Esophagus muscularis mucosa (tissue), 4 donors: ENCODE results near the gene TMEFF2. TPM values are rescaled to one million over a fixed set of nuclear protein-coding genes. Genes with fewer than 3 reads are reported as not detected.
"Not testable (repeated sequence)": the region's sequence is repeated elsewhere in the genome, so short reads cannot be mapped to it uniquely, and the experiment has no call there.

Experiments used
- DNase-seq: peaks from one replicate; pipeline ENCODE4 v3.0.0-alpha.2; 2017; ENCODE audit errors: extremely low spot score
- H3K27ac ChIP-seq, 4 donors: fragments of 200-600 bp; sonication (generic); replicated peaks in 1 of 4; 1 replicate in 3 of 4; 2 replicates in 1 of 4; pipeline ENCODE4 v1.5.1; 2016 to 2019; ENCODE audit warnings: mild to moderate bottlenecking in 1 of 4
- H3K27me3 ChIP-seq, 4 donors: fragments of 200-600 bp; sonication (generic); one replicate each; pipeline versions ENCODE4 v1.5.1 to v1.6.0; 2016 to 2019
- H3K36me3 ChIP-seq, 4 donors: fragments of 200-600 bp; sonication (generic); one replicate each; pipeline ENCODE4 v1.5.1; 2016 to 2019
- H3K4me1 ChIP-seq, 4 donors: fragments of 200-600 bp; sonication (generic); one replicate each; pipeline ENCODE4 v1.5.1; 2016 to 2019
- H3K4me3 ChIP-seq, 4 donors: fragments of 200-600 bp; sonication (generic); 1 replicate in 2 of 4; 2 replicates in 2 of 4; pipeline ENCODE4 v1.5.1; 2016 to 2019; ENCODE audit warnings: mild to moderate bottlenecking in 4 of 4, moderate library complexity in 1 of 4
- H3K9me3 ChIP-seq, 4 donors: fragments of 200-600 bp; sonication (generic); 1 replicate in 3 of 4; 2 replicates in 1 of 4; pipeline ENCODE4 v1.5.1; 2016 to 2019
- EP300 ChIP-seq: sonication (generic); formaldehyde crosslinking; IDR thresholded peaks from one replicate; pipeline ENCODE4 v1.6.1; 2017; ENCODE audit warnings: antibody characterized with exemption
- POLR2A ChIP-seq: fragments of 450-650 bp; IDR thresholded peaks from one replicate; pipeline ENCODE4 v1.6.1; 2017; ENCODE audit warnings: antibody characterized with exemption, moderate library complexity, mild to moderate bottlenecking, low read depth
- POLR2AphosphoS5 ChIP-seq, 2 donors: sonication (generic); formaldehyde crosslinking; IDR thresholded peaks; one replicate each; pipeline ENCODE4 v1.6.1; 2017; ENCODE audit warnings: antibody characterized with exemption in 2 of 2
- WGBS: methylation state at CpG from one replicate; pipeline ENCODE4 v1.1.5; 2018; 5-methylcytosine and 5-hydroxymethylcytosine counted together
- intact Hi-C: fragments of 100-400 bp; cut with DNase I; formaldehyde crosslinking; loops from one replicate; pipeline ENCODE4 v1.15.1; 2023
- total RNA-seq, 4 donors: library from RNA; depleted of rRNA; stranded (reverse); fragments of >200 nt; gene quantifications; one replicate each; pipeline versions ENCODE4 v1.1.0 to v1.2.1, GENCODE V29; 2016
- TF ChIP-seq, protein P1 (sequence below), 3 experiments: fragments of 200-600 bp in 2 of 3; fragments of 450-650 bp in 1 of 3; sonication (generic) in 2 of 3; IDR thresholded peaks; one replicate each; pipeline ENCODE4 v1.5.1; 2017 to 2019; ENCODE audit warnings: antibody characterized with exemption in 3 of 3, mild to moderate bottlenecking in 2 of 3, moderate library complexity in 1 of 3

TMEFF2 gene
- total RNA-seq, 4 donors from 2014 or later, result 0.42 to 1.7 (median 0.55) TPM

DNA sequence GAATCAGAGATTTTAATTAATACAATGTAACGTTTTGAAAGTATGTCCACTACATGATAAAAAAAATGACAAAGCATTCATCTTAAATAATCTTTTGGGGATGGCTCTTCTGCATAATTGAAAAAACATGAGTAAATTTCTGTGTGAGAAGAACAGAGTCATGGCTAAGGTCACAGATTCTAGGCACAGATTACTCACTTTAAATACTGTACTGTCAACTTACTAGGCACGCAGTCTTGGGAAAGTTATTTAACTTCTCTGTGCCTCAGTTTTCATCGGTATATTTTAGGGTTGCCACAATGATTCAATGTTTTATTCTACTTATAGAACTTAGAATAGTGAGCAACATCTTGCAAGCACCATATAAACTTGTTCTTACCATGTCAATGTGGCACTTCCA, 49.2 kb downstream of the TMEFF2 start:
- intact Hi-C loops, result no loop called here
- Histone ChIP-seq H3K27me3 (no peaks in the 10 kb centered on the region), H3K36me3 (no peaks in the 10 kb centered on the region), H3K27ac (peak overlapping the region in 2 of 4 donors; percentile 0 to 17), H3K4me3 (no peak overlapping the region), H3K9me3 (no peaks in the 10 kb centered on the region), H3K4me1 (peaks cover 13 to 50% (median 47%) of the 10 kb centered on the region in 4 donors)
- DNase-seq, result no peak
- TF ChIP-seq POLR2AphosphoS5 (IDR thresholded peaks at IDR 0.05) (no peak), EP300 (no peak), POLR2A (no peak)
- TF ChIP-seq, protein P1, sequence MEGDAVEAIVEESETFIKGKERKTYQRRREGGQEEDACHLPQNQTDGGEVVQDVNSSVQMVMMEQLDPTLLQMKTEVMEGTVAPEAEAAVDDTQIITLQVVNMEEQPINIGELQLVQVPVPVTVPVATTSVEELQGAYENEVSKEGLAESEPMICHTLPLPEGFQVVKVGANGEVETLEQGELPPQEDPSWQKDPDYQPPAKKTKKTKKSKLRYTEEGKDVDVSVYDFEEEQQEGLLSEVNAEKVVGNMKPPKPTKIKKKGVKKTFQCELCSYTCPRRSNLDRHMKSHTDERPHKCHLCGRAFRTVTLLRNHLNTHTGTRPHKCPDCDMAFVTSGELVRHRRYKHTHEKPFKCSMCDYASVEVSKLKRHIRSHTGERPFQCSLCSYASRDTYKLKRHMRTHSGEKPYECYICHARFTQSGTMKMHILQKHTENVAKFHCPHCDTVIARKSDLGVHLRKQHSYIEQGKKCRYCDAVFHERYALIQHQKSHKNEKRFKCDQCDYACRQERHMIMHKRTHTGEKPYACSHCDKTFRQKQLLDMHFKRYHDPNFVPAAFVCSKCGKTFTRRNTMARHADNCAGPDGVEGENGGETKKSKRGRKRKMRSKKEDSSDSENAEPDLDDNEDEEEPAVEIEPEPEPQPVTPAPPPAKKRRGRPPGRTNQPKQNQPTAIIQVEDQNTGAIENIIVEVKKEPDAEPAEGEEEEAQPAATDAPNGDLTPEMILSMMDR (IDR thresholded peaks at IDR 0.05), result no peak
- 38% methylated on average over 3 of the region's 3 CpGs for WGBS

DNA sequence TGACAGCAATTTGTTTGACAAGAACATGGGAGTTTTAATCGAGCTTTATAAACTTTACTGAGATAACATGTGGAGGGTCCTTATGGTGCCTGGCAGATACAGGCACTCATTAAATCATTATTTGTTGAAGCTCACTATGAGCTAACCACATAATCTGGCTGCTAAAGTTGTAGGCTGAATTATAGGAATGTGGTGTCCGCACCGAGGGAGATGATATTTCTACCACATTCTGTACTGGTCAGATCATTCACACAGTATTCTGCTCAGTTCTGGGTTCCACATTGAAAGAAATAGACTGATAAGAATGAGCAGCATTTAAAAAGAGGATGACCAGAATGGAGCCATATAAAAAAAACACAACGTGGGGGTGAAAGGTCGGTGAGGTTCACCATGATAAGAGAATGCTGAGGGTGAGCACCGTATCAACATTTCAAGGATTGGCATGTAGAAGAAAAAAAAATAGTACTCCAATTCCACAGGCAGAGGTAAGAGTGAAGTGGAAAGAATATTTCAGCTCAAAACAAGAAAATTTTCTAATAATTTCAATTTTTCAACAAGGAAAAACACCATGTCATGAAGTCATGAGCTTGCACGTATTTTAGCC, 54.4 kb downstream of the TMEFF2 start:
- WGBS, result 88% methylated on average over 7 of the region's 7 CpGs
- intact Hi-C loops, result no loop called here
- peaks cover 0 to 3% (median under 1%) of the 10 kb centered on the region in 4 donors for H3K4me1 ChIP-seq
- DNase-seq, result no peak
- no peak for TF ChIP-seq POLR2AphosphoS5 (IDR thresholded peaks at IDR 0.05)
- TF ChIP-seq, protein P1 (IDR thresholded peaks at IDR 0.05), result no peak
- TF ChIP-seq POLR2A, result no peak
- no peak for TF ChIP-seq EP300
- H3K4me3 ChIP-seq, result no peak overlapping the region
- H3K36me3 ChIP-seq, result no peaks in the 10 kb centered on the region
- no peak overlapping the region for H3K27ac ChIP-seq
- no peaks in the 10 kb centered on the region for H3K27me3 ChIP-seq
- H3K9me3 ChIP-seq, result no peaks in the 10 kb centered on the region

DNA sequence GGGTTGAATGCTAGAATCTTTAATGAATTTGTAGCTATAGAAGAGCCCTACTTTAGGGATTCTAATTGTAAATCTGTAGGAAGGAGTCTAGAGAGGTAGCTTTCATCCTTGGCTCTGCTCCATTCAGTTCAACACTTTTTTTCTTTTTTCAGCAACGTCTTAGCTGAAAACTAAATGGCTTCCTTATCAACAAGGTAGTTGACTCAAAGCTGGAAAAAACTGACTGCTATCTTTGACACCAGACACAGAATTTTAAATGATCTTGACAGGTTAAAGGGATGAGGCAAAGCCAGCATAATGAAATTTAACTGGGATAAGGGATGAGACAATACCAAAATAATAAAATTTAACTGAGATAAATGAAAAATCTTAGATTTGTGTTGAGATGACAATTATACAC, 54.9 kb downstream of the TMEFF2 start:
- intact Hi-C loops, result no loop called here
- no peak overlapping the region for H3K27ac ChIP-seq
- no peaks in the 10 kb centered on the region for H3K36me3 ChIP-seq
- H3K9me3 ChIP-seq, result no peaks in the 10 kb centered on the region
- WGBS, result 33% methylated on average over 1 of the region's 1 CpG
- H3K4me3 ChIP-seq, result no peak overlapping the region
- TF ChIP-seq POLR2AphosphoS5 (IDR thresholded peaks at IDR 0.05), result no peak
- TF ChIP-seq, protein P1 (IDR thresholded peaks at IDR 0.05), result no peak
- no peak for DNase-seq
- no peaks in the 10 kb centered on the region for H3K27me3 ChIP-seq
- peaks cover 0 to 3% (median 0%) of the 10 kb centered on the region in 4 donors for H3K4me1 ChIP-seq

DNA sequence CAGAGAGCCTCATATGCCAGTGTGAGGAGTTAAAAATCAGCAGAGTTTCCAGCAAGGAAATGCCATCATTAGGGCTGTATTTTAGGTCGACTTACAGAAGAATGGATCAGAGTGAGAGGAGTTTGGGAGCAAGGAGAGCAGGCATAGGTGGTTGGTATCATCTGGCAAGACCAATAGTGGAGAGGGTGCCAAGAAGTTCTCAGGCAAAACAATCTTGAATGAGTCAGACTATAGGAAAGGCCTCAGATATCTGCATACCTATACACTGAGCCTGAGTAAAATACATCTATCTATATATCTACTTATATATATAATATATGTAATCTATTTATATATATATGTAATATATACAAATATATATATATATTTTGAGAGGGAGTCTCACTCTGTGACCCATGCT, 57.3 kb downstream of the TMEFF2 start:
- no peak overlapping the region for H3K4me3 ChIP-seq
- intact Hi-C loops, result no loop called here
- no peak overlapping the region for H3K27ac ChIP-seq
- no peak for DNase-seq
- H3K9me3 ChIP-seq, result no peaks in the 10 kb centered on the region
- TF ChIP-seq POLR2A (no peak), EP300 (no peak), POLR2AphosphoS5 (IDR thresholded peaks at IDR 0.05) (no peak)
- TF ChIP-seq, protein P1 (IDR thresholded peaks at IDR 0.05), result no peak
- H3K27me3 ChIP-seq, result no peaks in the 10 kb centered on the region
- no peaks in the 10 kb centered on the region for H3K36me3 ChIP-seq
- peaks cover 0 to 3% (median 0%) of the 10 kb centered on the region in 4 donors for H3K4me1 ChIP-seq
- WGBS, result 79% methylated on average over 1 of the region's 1 CpG

DNA sequence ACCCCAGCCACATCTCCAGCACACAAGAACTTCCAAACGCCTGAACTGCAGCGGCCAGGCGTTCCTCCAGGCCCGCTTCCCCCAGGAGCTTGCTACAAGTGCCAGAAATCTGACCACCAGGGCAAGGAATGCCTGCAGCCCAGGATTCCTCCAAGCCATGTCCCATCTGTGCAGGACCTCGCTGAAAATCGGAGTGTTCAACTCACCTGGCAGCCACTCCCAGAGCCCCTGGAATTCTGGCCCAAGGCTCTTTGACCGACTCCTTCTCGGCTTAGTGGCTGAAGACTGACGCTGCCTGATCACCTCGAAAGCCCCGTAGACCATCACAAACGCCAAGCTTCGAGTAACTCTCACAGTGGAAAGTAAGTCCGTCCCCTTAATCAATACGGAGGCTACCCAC, 62.1 kb downstream of the TMEFF2 start:
- peaks cover 3 to 16% (median 13%) of the 10 kb centered on the region in 4 donors for H3K4me1 ChIP-seq
- intact Hi-C loops, H3K4me3 ChIP-seq, H3K27ac ChIP-seq, H3K36me3 ChIP-seq, H3K9me3 ChIP-seq, H3K27me3 ChIP-seq, DNase-seq: not testable (repeated sequence)
- WGBS, result 96% methylated on average over 12 of the region's 15 CpGs

DNA sequence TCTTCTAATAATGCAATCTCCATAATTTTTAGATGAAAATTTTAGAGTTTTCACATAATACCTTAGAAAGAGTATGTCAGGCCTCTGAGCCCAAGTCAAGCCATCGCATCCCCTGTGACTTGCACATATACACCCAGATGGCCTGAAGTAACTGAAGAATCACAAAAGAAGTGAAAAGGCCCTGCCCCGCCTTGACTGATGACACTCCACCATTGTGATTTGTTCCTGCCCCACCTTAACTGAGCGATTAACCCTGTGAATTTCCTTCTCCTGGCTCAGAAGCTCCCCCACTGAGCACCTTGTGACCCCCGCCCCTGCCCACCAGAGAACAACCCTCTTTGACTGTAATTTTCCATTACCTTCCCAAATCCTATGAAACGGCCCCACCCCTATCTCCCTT, 64.4 kb downstream of the TMEFF2 start:
- H3K4me1 ChIP-seq, result peaks cover 3 to 30% (median 26%) of the 10 kb centered on the region in 4 donors
- H3K27me3 ChIP-seq, H3K9me3 ChIP-seq, DNase-seq, H3K36me3 ChIP-seq, intact Hi-C loops, H3K4me3 ChIP-seq, H3K27ac ChIP-seq: not testable (repeated sequence)
- WGBS, result 90% methylated on average over 5 of the region's 5 CpGs
